ENCODE measurements around the gene ZNF853. TPM values are rescaled to one million over a fixed set of nuclear protein-coding genes. Genes with fewer than 3 reads are reported as not detected.
A peak's percentile ranks its signal among the peaks of the same experiment; 100 is the strongest.

Gene ZNF853
- total and polyA plus RNA-seq, 2 of the 8 experiments (the other 6 are each of a cell fraction or from before 2014, with no cell fraction given) = 4.3 to 5.7 TPM

DNA sequence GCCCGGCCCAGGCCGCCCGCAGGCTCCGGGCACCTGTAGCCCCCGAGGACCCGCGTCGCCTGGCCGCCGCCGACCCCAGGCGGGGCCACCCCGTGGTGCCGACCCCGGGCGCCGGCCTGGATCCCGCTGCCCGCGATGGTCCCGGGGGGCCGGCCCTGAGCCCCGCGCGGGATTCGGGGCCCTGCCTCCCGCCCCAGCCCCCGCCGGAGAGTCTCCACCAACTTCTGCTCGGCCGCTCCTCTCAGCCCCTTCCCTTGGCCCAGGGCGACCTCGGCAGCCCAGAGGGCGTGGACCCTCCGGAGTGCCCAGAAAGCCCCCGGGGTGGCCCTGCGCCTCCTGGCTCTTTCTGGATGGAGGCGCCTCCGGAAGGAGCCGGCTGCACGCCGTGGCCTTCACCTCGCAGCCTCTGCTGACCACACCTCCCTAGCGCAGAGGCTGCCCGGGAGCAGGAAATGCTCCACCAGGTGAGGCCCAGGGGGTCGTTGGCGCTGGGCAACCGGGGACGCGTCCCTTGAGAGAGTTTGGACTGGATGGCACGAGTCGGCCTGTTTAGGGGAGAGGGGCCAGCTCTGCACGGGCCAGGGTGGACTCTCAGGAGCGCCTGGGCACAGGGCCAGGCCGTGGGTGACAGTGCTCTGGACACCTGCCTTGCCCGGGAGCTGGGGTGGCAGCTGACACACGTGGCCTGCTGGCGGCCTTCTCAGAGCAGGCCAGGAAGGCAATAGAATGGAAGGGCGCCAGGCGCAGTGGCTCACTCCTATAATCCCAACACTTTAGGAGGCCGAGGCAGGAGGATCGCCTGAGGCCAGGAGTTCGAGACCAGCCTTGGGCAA, 529 bp downstream of the ZNF853 start (continued):
- TF ChIP-seq HDAC2 (IDR thresholded peaks at IDR 0.05; ENCODE audit: borderline replicate concordance in 1 of 2, low read depth in 2 of 2, low read length in 2 of 2) (peak; percentile 25 to 77; a peak in 1 of 4 replicates), EGR1 (IDR thresholded peaks at IDR 0.05; ENCODE audit: borderline replicate concordance, low read depth, low read length) (no peak), MAFK (IDR thresholded peaks at IDR 0.05; ENCODE audit: low read depth, low read length) (no peak), NRF1 (IDR thresholded peaks at IDR 0.05; ENCODE audit: low read depth, low read length) (no peak), TBP (IDR thresholded peaks at IDR 0.05; ENCODE audit: low read depth, low read length) (peak; percentile 22; the same call in 1 of the 2 replicates), RAD21 (IDR thresholded peaks at IDR 0.05 in 1 of 2, conservative IDR thresholded peaks at IDR 0.05 in 1 of 2; ENCODE audit: low read depth in 2 of 2, low read length in 2 of 2) (no peak), YY1 (IDR thresholded peaks at IDR 0.05; ENCODE audit: low read depth, low read length) (no peak), EZH2 (IDR thresholded peaks at IDR 0.05; ENCODE audit: low read depth, low read length, severe bottlenecking) (no peak), POLR2A (IDR thresholded peaks at IDR 0.05; ENCODE audit: control extremely low read depth in 1 of 2, low read depth in 2 of 2, low read length in 2 of 2) (no peak), SIX5 (IDR thresholded peaks at IDR 0.05; ENCODE audit: low read depth, low read length) (no peak), SIRT6 (IDR thresholded peaks at IDR 0.05; ENCODE audit: low read length) (no peak), BACH1 (IDR thresholded peaks at IDR 0.05; ENCODE audit: low read length) (no peak), KDM5A (IDR thresholded peaks at IDR 0.05; ENCODE audit: low read length) (no peak), CHD2 (IDR thresholded peaks at IDR 0.05; ENCODE audit: low read length) (no peak), BCL11A (IDR thresholded peaks at IDR 0.05; ENCODE audit: low read depth in 2 of 2, low read length in 2 of 2) (no peak), TAF1 (IDR thresholded peaks at IDR 0.05; ENCODE audit: low read depth, low read length) (no peak), NANOG (IDR thresholded peaks at IDR 0.05; ENCODE audit: insufficient read depth, low read depth, low read length, poor library complexity, severe bottlenecking) (no peak), TEAD4 (IDR thresholded peaks at IDR 0.05; ENCODE audit: low read depth, low read length) (no peak), SUZ12 (IDR thresholded peaks at IDR 0.05; ENCODE audit: low read length) (no peak; the same call in 1 of the 2 replicates), CTBP2 (IDR thresholded peaks at IDR 0.05; ENCODE audit: borderline replicate concordance, insufficient read depth, insufficient read length, low read length) (no peak), TAF7 (optimal IDR thresholded peaks at IDR 0.05; ENCODE audit: borderline replicate concordance, low read depth, low read length) (no peak), BRCA1 (IDR thresholded peaks at IDR 0.05; ENCODE audit: low read depth, low read length) (no peak)
- TF ChIP-seq, protein P1, sequence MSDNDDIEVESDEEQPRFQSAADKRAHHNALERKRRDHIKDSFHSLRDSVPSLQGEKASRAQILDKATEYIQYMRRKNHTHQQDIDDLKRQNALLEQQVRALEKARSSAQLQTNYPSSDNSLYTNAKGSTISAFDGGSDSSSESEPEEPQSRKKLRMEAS (IDR thresholded peaks at IDR 0.05) = peak; percentile 48
